ENCODE results near the gene INPP5A. TPM values are rescaled to one million over a fixed set of nuclear protein-coding genes. Genes with fewer than 3 reads are reported as not detected.

The INPP5A gene
- total RNA-seq, 1 donor: 36.8 TPM

DNA sequence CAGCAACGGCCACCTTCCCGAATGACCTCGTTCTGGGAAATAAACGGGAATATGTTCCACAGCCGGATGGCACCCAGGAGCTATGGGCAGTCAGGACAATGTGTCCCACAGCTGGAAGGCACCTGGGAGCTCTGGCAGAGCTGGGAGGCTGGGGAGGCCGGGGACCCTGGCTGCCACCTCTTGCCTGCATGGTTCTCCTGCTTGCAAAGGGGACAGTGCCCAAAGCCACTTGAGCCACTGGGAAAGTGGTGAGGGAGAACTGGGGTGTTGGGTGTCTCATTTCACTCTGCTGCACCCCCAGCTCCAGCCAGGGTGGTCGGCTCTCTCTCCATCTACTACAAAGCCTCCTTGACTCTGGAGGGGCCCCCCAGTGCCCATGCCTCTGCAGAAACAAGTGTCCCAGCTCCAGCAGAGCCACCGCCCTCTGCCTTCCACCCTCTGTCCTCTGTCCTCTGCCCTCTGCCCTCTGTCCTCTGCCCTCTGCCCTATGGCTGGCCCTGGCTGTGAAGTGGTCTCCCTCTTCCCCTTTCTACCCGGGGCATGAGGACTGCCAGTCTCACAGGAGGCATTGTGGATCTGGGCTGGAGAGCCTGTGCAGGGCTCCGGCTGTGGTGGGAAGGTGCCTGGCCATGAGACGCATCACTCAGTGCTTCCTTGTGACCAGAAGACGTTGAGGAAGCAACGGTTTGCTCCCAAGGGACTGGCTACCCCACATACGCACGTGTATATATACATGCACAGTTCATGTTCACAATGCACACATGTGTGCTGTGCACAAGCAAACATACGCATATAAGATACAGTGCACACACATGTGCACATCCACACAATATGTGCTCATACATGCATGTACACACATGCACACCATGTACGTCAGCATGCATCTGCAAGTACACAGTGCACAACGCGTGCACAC is 21.5 kb upstream of the INPP5A start:
- DNase-seq (ENCODE audit: low read depth): no peak
- TF ChIP-seq, protein P1, sequence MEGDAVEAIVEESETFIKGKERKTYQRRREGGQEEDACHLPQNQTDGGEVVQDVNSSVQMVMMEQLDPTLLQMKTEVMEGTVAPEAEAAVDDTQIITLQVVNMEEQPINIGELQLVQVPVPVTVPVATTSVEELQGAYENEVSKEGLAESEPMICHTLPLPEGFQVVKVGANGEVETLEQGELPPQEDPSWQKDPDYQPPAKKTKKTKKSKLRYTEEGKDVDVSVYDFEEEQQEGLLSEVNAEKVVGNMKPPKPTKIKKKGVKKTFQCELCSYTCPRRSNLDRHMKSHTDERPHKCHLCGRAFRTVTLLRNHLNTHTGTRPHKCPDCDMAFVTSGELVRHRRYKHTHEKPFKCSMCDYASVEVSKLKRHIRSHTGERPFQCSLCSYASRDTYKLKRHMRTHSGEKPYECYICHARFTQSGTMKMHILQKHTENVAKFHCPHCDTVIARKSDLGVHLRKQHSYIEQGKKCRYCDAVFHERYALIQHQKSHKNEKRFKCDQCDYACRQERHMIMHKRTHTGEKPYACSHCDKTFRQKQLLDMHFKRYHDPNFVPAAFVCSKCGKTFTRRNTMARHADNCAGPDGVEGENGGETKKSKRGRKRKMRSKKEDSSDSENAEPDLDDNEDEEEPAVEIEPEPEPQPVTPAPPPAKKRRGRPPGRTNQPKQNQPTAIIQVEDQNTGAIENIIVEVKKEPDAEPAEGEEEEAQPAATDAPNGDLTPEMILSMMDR (IDR thresholded peaks at IDR 0.05; ENCODE audit: insufficient read depth, low read length): no peak
- no peak overlapping the region for H3K4me3 ChIP-seq (ENCODE audit: low read depth, low read length)

DNA sequence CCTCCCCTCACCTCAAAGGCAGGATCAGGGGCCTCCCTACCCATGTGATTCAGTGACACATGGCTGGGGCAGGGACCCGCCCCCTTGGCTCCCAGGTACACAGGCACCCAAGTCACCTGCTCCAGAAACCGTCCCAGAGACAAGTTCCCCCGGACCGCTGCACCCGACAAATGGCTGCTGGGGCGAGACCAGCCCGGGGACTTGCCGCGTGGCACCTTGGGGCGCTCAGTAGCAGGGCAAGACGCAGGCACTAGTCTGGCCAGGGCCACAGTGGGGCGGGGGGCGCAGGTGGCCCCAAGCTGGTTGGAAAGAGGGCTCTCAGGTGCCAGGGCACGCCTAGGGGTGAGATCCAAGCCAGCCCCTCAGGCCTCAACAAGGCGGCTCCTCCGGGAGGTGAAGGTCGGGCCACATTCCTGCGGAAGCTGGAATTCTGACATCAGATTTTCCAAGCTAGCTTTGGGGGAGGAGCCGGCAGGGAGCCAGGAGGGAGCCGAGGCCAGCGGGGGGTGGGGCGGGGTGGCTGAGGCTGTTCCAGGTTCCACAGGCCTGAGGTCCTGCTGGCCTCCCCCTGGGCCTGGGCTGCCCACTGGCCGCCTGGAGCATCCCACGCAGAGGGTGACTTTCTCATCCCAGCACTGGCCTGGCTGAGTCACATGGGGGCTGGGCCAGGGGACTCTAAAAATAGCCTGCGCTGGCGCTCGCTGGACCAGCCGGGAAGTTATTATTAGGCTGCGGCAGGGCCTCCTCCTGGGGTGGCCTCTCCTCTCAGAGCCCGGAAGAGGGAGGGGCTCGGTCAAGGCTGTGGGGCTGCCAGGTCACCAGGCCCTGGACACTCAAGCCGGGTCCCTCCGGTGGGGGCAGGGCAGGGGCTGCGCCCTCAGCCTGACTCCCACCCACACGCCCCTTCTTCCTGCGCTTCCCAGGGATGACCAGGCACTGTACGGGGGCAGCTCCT is 20.5 kb upstream of the INPP5A start:
- TF ChIP-seq, protein P1 (IDR thresholded peaks at IDR 0.05; ENCODE audit: insufficient read depth, low read length): no peak
- DNase-seq (ENCODE audit: low read depth): peak; percentile 98
- H3K4me3 ChIP-seq (ENCODE audit: low read depth, low read length): peak overlapping the region; percentile 9

DNA sequence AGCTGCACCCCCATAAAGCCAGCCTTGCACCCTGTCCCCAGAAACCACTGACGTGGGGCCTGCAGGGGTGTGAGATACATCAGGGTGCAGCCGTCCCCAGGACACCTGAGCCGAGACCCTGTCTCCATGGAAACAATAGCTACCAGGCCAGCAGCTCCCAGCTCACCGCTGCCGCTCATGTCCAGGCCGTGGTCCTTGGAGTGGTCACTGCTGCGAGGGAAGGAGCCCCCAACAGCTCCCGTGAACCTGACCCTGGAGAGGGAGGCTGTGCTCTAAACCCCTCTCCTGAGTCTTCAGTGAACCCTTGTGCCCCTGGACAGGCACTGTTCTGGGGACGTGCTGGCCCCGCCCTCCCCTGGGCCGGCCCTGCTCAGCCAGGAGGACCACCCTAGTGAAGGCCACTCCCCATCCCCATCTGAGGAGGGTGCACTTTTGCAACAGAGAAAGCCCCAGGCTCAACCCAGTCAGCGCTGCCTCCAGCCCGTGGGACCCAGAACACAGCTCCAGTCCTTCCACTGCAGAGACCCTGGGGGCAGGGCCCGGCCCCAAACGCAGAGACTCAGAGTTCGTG is 19.6 kb upstream of the INPP5A start:
- no peak overlapping the region for H3K4me3 ChIP-seq (ENCODE audit: low read depth, low read length)
- no peak for DNase-seq (ENCODE audit: low read depth)
- TF ChIP-seq, protein P1 (IDR thresholded peaks at IDR 0.05; ENCODE audit: insufficient read depth, low read length): no peak

DNA sequence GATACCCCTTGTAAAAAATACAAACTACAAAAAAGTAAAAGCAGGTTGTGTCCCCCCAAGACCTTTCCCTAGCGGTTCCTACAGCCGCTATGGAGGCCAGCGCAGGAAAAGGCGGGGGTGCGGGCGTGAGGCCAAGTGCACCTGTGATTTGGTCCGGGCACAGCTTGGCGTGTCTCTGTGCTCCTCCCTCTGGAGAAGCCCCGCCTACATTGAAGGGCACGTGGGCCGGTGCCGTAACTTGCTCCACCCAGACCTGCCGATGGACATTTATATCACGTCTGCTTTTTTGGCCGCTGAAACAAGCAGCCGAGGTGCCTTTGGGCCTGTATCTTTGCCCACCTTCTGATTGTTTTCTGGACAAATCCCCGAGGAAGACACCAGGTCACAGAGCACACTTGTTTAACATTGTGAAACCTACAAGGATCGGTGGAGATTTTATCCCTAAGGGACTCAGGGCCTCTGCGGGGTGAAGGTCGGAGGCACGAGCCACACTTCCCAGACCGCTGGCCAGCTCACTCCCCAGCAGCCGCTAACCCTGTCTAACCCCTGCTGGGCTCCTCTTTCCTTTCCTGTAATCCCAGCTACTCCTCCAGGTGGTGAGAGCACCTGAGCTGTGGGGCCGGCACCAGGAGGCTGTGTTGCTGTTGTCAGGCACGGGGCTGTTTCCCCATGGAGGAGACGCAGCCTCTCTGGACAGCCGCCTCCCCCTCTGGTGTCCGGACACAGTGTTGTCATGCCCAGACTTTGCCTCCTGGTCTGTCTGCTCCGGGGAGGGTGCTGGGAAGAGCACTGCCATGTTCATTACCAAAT is 18.8 kb upstream of the INPP5A start:
- no peak for DNase-seq (ENCODE audit: low read depth)
- H3K4me3 ChIP-seq (ENCODE audit: low read depth, low read length): no peak overlapping the region
- TF ChIP-seq, protein P1 (IDR thresholded peaks at IDR 0.05; ENCODE audit: insufficient read depth, low read length): no peak

DNA sequence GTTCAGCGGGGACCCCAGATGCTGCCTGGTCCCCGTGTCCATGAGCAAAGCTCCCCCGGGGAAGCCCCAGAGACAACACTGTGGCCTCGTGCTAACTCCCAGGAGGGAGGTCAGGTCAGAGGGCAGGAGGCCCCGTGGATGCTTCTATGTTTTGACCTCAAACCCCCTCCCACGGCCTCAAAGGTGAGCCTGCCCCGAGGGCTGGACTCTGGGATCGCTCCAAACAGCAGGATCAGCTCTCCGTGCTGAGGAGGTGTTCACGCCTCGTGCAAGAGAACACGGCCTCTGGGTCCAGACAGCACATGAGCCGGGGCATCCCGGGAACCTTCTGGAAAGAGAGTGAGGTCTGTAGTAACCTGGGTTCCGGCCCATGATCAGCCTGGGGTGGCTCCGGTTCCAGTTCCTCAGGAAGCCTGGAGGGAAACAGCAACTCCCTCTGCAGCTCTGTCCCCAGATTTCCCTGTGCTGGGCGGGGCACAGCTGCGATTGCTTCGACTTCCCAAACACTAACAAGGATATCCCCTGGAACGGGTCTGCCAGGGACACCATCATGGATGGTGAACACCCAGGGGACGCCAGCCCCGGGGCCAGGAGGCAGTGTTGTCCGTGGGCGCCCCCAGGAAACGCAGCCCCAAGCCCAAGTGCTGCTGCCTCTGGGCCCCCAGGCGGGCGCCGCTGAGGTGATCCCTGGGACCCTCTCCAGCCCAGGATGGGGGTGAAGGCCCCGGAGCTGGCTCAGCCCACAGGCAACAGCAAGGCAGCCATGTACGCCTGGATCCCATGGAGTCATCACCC is 18.0 kb upstream of the INPP5A start:
- H3K4me3 ChIP-seq (ENCODE audit: low read depth, low read length): no peak overlapping the region
- DNase-seq (ENCODE audit: low read depth): no peak
- TF ChIP-seq, protein P1 (IDR thresholded peaks at IDR 0.05; ENCODE audit: insufficient read depth, low read length): no peak

All from fibroblast of the aortic adventitia (primary cell).